OCI-LY1 (cell line): ENCODE measurements around the gene TIGIT.

Experiments
- CTCF ChIP-seq: fragments of 200-600 bp; sonication (generic), shearing (Covaris generic); IDR thresholded peaks from 2 replicates; pipeline ENCODE4 v1.5.1; 2017; ENCODE audit warnings: mild to moderate bottlenecking, antibody characterized with exemption, low read length, moderate library complexity, mixed read lengths
- EZH2 ChIP-seq: fragments of 200-600 bp; sonication (generic), shearing (Covaris generic); IDR thresholded peaks from 2 replicates; pipeline ENCODE4 v1.8.0; 2017; ENCODE audit warnings: borderline replicate concordance, mixed run types, mild to moderate bottlenecking, antibody characterized with exemption, low read length, moderate library complexity, mixed read lengths

- no peak for TF ChIP-seq CTCF
- TF ChIP-seq EZH2: no peak
Observed at GRCh38 chr3:114344492-114344891, 50.7 kb downstream of the TIGIT start.
